Body of pancreas (tissue), 4 donors: ENCODE results near the gene OR5A1.

ENCODE experiments used
- POLR2A ChIP-seq, 3 donors: fragments of 450-650 bp; IDR thresholded peaks; one replicate each; pipeline ENCODE4 v1.6.1; 2016; ENCODE audit warnings: antibody characterized with exemption in 3 of 3, mild to moderate bottlenecking in 2 of 3
- TF ChIP-seq, protein P1 (sequence below), 7 experiments: fragments of 450-650 bp in 4 of 7; fragments of 200-600 bp in 3 of 7; sonication (generic) in 3 of 7; IDR thresholded peaks; one replicate each; pipeline ENCODE4 v1.5.1; 2016 to 2019; ENCODE audit warnings: antibody characterized with exemption in 7 of 7

DNA sequence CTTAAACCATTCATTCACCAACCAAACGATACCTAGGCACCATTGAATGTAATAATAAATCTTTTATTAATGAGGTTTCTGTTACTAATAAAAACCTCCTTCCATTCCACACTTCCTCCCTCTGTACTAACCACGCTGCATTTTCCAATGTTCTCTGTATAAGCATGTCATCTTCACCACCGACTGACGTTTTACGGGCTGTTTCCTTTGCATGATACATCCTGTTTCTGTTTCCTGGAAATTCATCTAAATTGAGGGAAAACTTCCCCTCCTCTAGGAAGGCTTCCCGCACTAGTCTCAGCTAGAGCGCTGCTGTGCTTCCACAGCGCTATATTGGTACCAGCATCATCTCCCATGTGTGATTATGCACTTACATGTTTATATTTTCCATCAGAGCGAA, 38.9 kb downstream of the OR5A1 start:
- TF ChIP-seq, protein P1, sequence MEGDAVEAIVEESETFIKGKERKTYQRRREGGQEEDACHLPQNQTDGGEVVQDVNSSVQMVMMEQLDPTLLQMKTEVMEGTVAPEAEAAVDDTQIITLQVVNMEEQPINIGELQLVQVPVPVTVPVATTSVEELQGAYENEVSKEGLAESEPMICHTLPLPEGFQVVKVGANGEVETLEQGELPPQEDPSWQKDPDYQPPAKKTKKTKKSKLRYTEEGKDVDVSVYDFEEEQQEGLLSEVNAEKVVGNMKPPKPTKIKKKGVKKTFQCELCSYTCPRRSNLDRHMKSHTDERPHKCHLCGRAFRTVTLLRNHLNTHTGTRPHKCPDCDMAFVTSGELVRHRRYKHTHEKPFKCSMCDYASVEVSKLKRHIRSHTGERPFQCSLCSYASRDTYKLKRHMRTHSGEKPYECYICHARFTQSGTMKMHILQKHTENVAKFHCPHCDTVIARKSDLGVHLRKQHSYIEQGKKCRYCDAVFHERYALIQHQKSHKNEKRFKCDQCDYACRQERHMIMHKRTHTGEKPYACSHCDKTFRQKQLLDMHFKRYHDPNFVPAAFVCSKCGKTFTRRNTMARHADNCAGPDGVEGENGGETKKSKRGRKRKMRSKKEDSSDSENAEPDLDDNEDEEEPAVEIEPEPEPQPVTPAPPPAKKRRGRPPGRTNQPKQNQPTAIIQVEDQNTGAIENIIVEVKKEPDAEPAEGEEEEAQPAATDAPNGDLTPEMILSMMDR (IDR thresholded peaks at IDR 0.05), result no peak
- TF ChIP-seq POLR2A (IDR thresholded peaks at IDR 0.05), result no peak
